Epithelial cell of prostate (primary cell): ENCODE data around the gene KBTBD7.

ENCODE experiments used
- DNase-seq: peaks from one replicate; pipeline ENCODE4 v3.0.0-alpha.2; 2011; ENCODE audit warnings: low read depth, low spot score
- H3K27ac ChIP-seq: fragments of 450-650 bp; 2 replicates; pipeline ENCODE4 v1.5.1; 2017; ENCODE audit warnings: mild to moderate bottlenecking

KBTBD7 gene

GRCh38 chr13:41145136-41145908 lies 49.0 kb downstream of the KBTBD7 start:
- peak overlapping the region; percentile 48 for H3K27ac ChIP-seq
- no peak for DNase-seq

GRCh38 chr13:41144576-41144975 lies 49.8 kb downstream of the KBTBD7 start:
- peak overlapping the region; percentile 48 for H3K27ac ChIP-seq
- DNase-seq: no peak
